Mesenchymal stem cell (in vitro differentiated cells and primary cell): Measurements from ENCODE around the gene THAP7.

Experiments used
- DNase-seq: peaks from one replicate; pipeline ENCODE4 v3.0.0-alpha.2; 2013
- H2AFZ ChIP-seq: one replicate; pipeline ENCODE4 v1.6.1; 2013; ENCODE audit warnings: low read depth, mild to moderate bottlenecking, control low read depth, inconsistent platforms, low read length, moderate library complexity
- H2AK5ac ChIP-seq: 2 replicates; pipeline ENCODE4 v1.6.1; 2013; ENCODE audit warnings: low read length, moderate library complexity, mild to moderate bottlenecking, inconsistent platforms; ENCODE audit not compliant: severe bottlenecking
- H2BK120ac ChIP-seq: one replicate; pipeline ENCODE4 v1.6.1; 2013; ENCODE audit warnings: low read depth, mild to moderate bottlenecking, inconsistent platforms, low read length, moderate library complexity
- H2BK12ac ChIP-seq, 2 experiments: one replicate each; pipeline ENCODE4 v1.6.1; 2013; ENCODE audit warnings: inconsistent platforms in 2 of 2, low read length in 2 of 2, mild to moderate bottlenecking in 2 of 2, moderate library complexity in 2 of 2, control low read depth in 1 of 2
- H2BK15ac ChIP-seq: one replicate; pipeline ENCODE4 v1.6.1; 2013; ENCODE audit warnings: mild to moderate bottlenecking, low read depth, inconsistent platforms; ENCODE audit not compliant: poor library complexity, severe bottlenecking
- H2BK5ac ChIP-seq: 2 replicates; pipeline ENCODE4 v1.6.1; 2013; ENCODE audit warnings: low read depth, mild to moderate bottlenecking, low read length, control low read depth, inconsistent platforms; ENCODE audit not compliant: poor library complexity, severe bottlenecking
- H3K14ac ChIP-seq, 2 experiments: one replicate each; pipeline ENCODE4 v1.6.1; 2013; ENCODE audit warnings: inconsistent platforms in 2 of 2, low read length in 2 of 2, control low read depth in 1 of 2, mild to moderate bottlenecking in 1 of 2, moderate library complexity in 1 of 2
- H3K18ac ChIP-seq, 2 experiments: one replicate each; pipeline ENCODE4 v1.6.1; 2013; ENCODE audit warnings: inconsistent platforms in 2 of 2, low read length in 2 of 2, control low read depth in 1 of 2, low read depth in 1 of 2, mild to moderate bottlenecking in 1 of 2
- H3K23ac ChIP-seq, 2 experiments: one replicate each; pipeline ENCODE4 v1.6.1; 2013; ENCODE audit warnings: inconsistent platforms in 2 of 2, low read length in 2 of 2, mild to moderate bottlenecking in 2 of 2, moderate library complexity in 2 of 2, control low read depth in 1 of 2
- H3K27ac ChIP-seq: 2 replicates; pipeline ENCODE4 v1.5.1; 2013; ENCODE audit warnings: mild to moderate bottlenecking, moderate library complexity, low read length, control low read depth, inconsistent platforms; ENCODE audit not compliant: poor library complexity, severe bottlenecking
- H3K27me3 ChIP-seq, 2 experiments: 2 replicates each; pipeline versions ENCODE4 v1.6.1 to v1.7.0; 2013; ENCODE audit warnings: low read length in 2 of 2, mild to moderate bottlenecking in 2 of 2, moderate library complexity in 2 of 2, control low read depth in 1 of 2, inconsistent platforms in 1 of 2; ENCODE audit not compliant: control insufficient read depth in 1 of 2, insufficient read depth in 1 of 2
- H3K36me3 ChIP-seq, 2 experiments: 2 replicates each; pipeline versions ENCODE4 v1.6.1 to v1.7.0; 2013; ENCODE audit warnings: low read length in 2 of 2, control low read depth in 1 of 2, inconsistent platforms in 1 of 2, low read depth in 1 of 2, mild to moderate bottlenecking in 1 of 2; ENCODE audit not compliant: insufficient read depth in 2 of 2, control insufficient read depth in 1 of 2
- H3K4ac ChIP-seq, 2 experiments: one replicate each; pipeline ENCODE4 v1.6.1; 2013; ENCODE audit warnings: inconsistent platforms in 2 of 2, low read length in 2 of 2, mild to moderate bottlenecking in 2 of 2, moderate library complexity in 2 of 2, control low read depth in 1 of 2, low read depth in 1 of 2
- H3K4me1 ChIP-seq: 2 replicates; pipeline ENCODE4 v1.6.1; 2013; ENCODE audit warnings: low read depth, low read length, control low read depth; ENCODE audit not compliant: control insufficient read depth, insufficient read depth
- H3K4me2 ChIP-seq: 2 replicates; pipeline ENCODE4 v1.6.1; 2013; ENCODE audit warnings: low read length, mild to moderate bottlenecking, inconsistent platforms; ENCODE audit not compliant: poor library complexity, severe bottlenecking
- H3K4me3 ChIP-seq, 2 experiments: 2 replicates each; pipeline versions ENCODE4 v1.5.1 to v1.7.0; 2013; ENCODE audit warnings: low read length in 2 of 2, mild to moderate bottlenecking in 2 of 2, control low read depth in 1 of 2, low read depth in 1 of 2; ENCODE audit not compliant: insufficient read depth in 1 of 2
- H3K79me1 ChIP-seq: replicated peaks from 2 replicates; pipeline ENCODE4 v1.6.1; 2013; ENCODE audit warnings: mild to moderate bottlenecking, control low read depth, low read length, inconsistent platforms; ENCODE audit not compliant: poor library complexity, severe bottlenecking
- H3K9ac ChIP-seq: 2 replicates; pipeline ENCODE4 v1.7.0; 2013; ENCODE audit warnings: mild to moderate bottlenecking, low read length, moderate library complexity
- H3K9me3 ChIP-seq: 2 replicates; pipeline ENCODE4 v1.7.0; 2013; ENCODE audit warnings: mild to moderate bottlenecking, low read length; ENCODE audit not compliant: control insufficient read depth
- H4K8ac ChIP-seq: one replicate; pipeline ENCODE4 v1.6.1; 2013; ENCODE audit warnings: inconsistent platforms, mild to moderate bottlenecking, low read length, moderate library complexity
- H4K91ac ChIP-seq: one replicate; pipeline ENCODE4 v1.6.1; 2013; ENCODE audit warnings: mild to moderate bottlenecking, low read length, inconsistent platforms
- WGBS: methylation state at CpG from one replicate; pipeline ENCODE4 v1.1.7; 2013; ENCODE audit warnings: mixed read lengths; 5-methylcytosine and 5-hydroxymethylcytosine counted together

The THAP7 gene

GRCh38 chr22:20957102-20957682, 44.7 kb downstream of the THAP7 start:
- H2BK5ac ChIP-seq, result no peak overlapping the region
- 3% methylated on average over 50 of the region's 59 CpGs for WGBS
- H2AK5ac ChIP-seq, result no peak overlapping the region
- no peak overlapping the region for H3K27ac ChIP-seq
- H2BK15ac ChIP-seq, result peak overlapping the region; percentile 86
- peaks cover 27% of the 10 kb centered on the region for H3K4me1 ChIP-seq
- peaks cover 24% of the 10 kb centered on the region for H3K79me1 ChIP-seq
- H4K91ac ChIP-seq, result peak overlapping the region; percentile 20
- H4K8ac ChIP-seq, result peak overlapping the region; percentile 96
- H3K23ac ChIP-seq, result peak overlapping the region in 1 of 2 experiments; percentile 6
- H3K36me3 ChIP-seq, result peaks cover 20 to 26% of the 10 kb centered on the region in 2 experiments
- H3K9me3 ChIP-seq, result no peaks in the 10 kb centered on the region
- peak overlapping the region; percentile 57 to 92 for H3K4me3 ChIP-seq
- peak; percentile 29 for DNase-seq
- H2BK120ac ChIP-seq, result peak overlapping the region; percentile 64
- peak overlapping the region in 1 of 2 experiments; percentile 29 for H3K4ac ChIP-seq
- peak overlapping the region in 1 of 2 experiments; percentile 94 for H2BK12ac ChIP-seq
- H3K27me3 ChIP-seq, result no peaks in the 10 kb centered on the region
- H2AFZ ChIP-seq, result peak overlapping the region; percentile 79
- peak overlapping the region; percentile 87 for H3K9ac ChIP-seq
- peak overlapping the region; percentile 65 to 67 for H3K18ac ChIP-seq
- H3K4me2 ChIP-seq, result peak overlapping the region; percentile 69
- H3K14ac ChIP-seq, result peak overlapping the region in 1 of 2 experiments; percentile 99

DNA sequence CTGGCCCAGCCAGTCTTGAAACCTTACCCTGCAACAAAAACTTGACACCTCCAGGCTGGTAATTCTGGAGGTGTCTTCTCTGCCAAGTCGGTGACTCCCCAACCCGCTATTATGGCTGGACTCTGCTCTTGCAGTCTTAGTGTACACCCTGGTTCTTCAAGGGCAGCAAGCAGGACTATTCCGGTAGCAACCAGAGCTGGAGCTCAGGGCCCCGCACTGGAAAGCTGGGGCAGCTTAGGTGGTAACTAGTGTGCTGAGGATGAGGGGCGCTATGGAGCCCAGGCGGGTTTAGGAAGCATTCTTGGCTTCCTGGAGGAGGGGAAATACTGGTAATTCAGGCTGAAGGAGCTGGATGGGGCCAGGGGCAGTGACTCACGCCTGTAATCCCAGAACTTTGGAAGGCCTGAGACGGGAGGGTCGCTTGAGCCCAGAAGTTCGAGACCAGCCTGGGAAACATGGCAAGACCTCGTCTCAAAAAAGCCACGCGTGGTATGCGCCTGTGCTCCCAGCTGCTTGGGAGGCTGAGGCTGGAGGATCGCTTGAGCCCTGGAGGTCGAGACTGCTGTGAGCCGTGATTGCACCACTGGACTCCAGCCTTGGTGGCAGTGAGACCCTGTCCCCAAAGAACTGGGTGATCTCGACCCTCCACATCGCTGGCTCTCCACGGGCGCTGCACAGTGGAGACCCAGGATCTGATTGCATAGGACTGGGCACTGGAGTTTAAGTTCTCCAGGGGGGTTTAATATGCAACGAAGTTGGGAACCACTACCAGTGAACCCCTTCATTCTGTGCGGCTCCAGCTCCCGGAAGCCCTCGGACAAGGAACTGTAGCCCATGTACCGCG, 45.4 kb downstream of the THAP7 start:
- peak overlapping the region; percentile 22 for H4K91ac ChIP-seq
- H3K79me1 ChIP-seq, result peaks cover 26% of the 10 kb centered on the region
- no peak overlapping the region for H3K27ac ChIP-seq
- no peak overlapping the region for H2BK15ac ChIP-seq
- H2BK5ac ChIP-seq, result no peak overlapping the region
- peak overlapping the region in 1 of 2 experiments; percentile 62 for H3K14ac ChIP-seq
- peak overlapping the region; percentile 57 to 92 for H3K4me3 ChIP-seq
- H3K18ac ChIP-seq, result peak overlapping the region in 1 of 2 experiments; percentile 67
- H2AFZ ChIP-seq, result no peak overlapping the region
- H3K27me3 ChIP-seq, result no peaks in the 10 kb centered on the region
- 35% methylated on average over 24 of the region's 27 CpGs for WGBS
- no peak overlapping the region for H2BK12ac ChIP-seq
- H3K4me2 ChIP-seq, result peak overlapping the region; percentile 69
- H3K4me1 ChIP-seq, result peaks cover 29% of the 10 kb centered on the region
- peaks cover 27 to 30% of the 10 kb centered on the region in 2 experiments for H3K36me3 ChIP-seq
- peak overlapping the region in 1 of 2 experiments; percentile 61 for H3K23ac ChIP-seq
- peak overlapping the region; percentile 87 for H3K9ac ChIP-seq
- H3K4ac ChIP-seq, result peak overlapping the region in 1 of 2 experiments; percentile 29
- no peak overlapping the region for H2AK5ac ChIP-seq
- peak; percentile 50 for DNase-seq
- peak overlapping the region; percentile 96 for H4K8ac ChIP-seq
- no peak overlapping the region for H2BK120ac ChIP-seq
- no peaks in the 10 kb centered on the region for H3K9me3 ChIP-seq

GRCh38 chr22:20955548-20955947, 46.4 kb downstream of the THAP7 start:
- H3K4me3 ChIP-seq, result no peak overlapping the region
- no peaks in the 10 kb centered on the region for H3K9me3 ChIP-seq
- no peak overlapping the region for H3K27ac ChIP-seq
- H3K79me1 ChIP-seq, result peaks cover 26% of the 10 kb centered on the region
- no peak overlapping the region for H2BK12ac ChIP-seq
- DNase-seq, result peak; percentile 18
- H3K9ac ChIP-seq, result no peak overlapping the region
- H4K8ac ChIP-seq, result no peak overlapping the region
- H3K27me3 ChIP-seq, result no peaks in the 10 kb centered on the region
- no peak overlapping the region for H2AK5ac ChIP-seq
- H4K91ac ChIP-seq, result no peak overlapping the region
- H2BK120ac ChIP-seq, result no peak overlapping the region
- WGBS, result 84% methylated on average over 6 of the region's 7 CpGs
- no peak overlapping the region for H3K4me2 ChIP-seq
- no peak overlapping the region for H2AFZ ChIP-seq
- no peak overlapping the region for H2BK5ac ChIP-seq
- peaks cover 30 to 37% of the 10 kb centered on the region in 2 experiments for H3K36me3 ChIP-seq
- H2BK15ac ChIP-seq, result no peak overlapping the region
- H3K23ac ChIP-seq, result no peak overlapping the region
- H3K18ac ChIP-seq, result no peak overlapping the region
- no peak overlapping the region for H3K4ac ChIP-seq
- no peak overlapping the region for H3K14ac ChIP-seq
- H3K4me1 ChIP-seq, result peaks cover 30% of the 10 kb centered on the region
